Limb (tissue), 2 donors: Measurements from ENCODE around the gene TIMM21.
A peak's percentile ranks its signal among the peaks of the same experiment; 100 is the strongest.

Source experiments
- DNase-seq, 2 donors: peaks; one replicate each; pipeline ENCODE4 v3.0.0-alpha.2; 2016; ENCODE audit errors: extremely low spot score in 2 of 2

TIMM21 gene

GRCh38 chr18:74186661-74187060, 38.3 kb downstream of the TIMM21 start:
- DNase-seq = no peak

GRCh38 chr18:74190086-74190485, 41.8 kb downstream of the TIMM21 start:
- DNase-seq = no peak

DNA sequence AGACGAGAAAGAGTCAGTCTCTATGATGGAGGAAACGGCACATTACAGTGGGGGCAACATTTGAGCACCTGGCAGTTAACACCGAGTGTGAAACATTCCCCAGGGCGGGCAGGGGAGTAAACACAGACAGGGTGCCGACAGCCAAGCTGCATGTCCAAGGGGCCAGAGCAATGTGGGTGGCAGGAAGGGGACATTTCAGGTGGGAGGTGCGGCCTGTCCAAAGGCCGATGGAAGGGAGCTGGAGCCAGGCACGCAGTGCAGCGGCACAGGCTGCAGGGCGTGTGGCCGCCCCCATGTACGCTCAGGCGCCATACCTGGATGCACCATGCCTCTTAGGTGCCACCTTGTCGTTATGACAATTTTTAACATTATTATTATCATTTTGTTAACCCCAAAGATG, 43.3 kb downstream of the TIMM21 start:
- DNase-seq = no peak

GRCh38 chr18:74194691-74195090, 46.4 kb downstream of the TIMM21 start:
- no peak for DNase-seq

DNA sequence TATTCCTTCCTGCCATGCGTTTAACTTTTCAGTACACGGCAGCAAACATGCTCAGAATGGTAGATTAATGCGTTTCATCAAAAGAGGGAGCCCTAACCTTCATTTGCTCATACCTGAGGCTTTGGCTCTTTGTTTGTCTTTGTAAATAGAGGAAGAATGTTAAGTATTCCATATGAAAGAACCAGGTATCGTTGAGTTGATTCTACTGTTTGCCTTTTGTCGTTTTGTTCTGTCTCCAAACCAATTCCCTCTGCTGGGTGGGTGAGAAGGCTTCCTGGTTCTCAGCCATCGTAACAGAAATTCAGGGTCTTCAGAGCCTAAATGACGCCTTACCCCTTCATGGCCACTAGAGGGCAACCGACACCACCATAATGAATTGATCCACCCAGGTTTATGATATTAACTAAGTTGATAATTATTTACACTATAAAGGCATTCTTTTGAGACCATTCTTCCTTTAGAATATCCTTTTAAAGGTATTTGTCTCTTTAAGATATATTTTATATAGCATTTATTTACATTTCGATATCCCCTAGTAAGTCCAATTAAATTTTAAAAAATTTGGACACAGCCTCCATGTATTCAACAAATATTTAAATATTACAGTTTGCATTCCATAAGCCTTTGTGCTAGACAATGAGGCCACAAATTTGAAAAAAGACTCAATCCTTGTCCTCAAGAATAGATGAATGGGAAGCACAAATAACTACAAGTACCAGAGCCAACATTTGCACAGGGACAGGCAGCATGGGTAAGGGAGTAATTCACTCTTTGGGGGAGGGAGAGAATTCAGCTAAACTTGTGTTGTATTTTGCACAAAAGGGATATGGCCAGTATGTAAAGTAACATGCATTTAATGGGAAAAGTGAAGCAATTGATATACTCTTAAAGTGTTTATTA, 48.1 kb downstream of the TIMM21 start:
- peak; percentile 53 to 78 for DNase-seq

- DNase-seq = no peak
These were observed 49.5 kb downstream of the TIMM21 start for GRCh38 chr18:74197705-74198341.

GRCh38 chr18:74198453-74198852, 50.1 kb downstream of the TIMM21 start:
- DNase-seq = no peak

GRCh38 chr18:74200780-74201179, 52.5 kb downstream of the TIMM21 start:
- DNase-seq = no peak

DNA sequence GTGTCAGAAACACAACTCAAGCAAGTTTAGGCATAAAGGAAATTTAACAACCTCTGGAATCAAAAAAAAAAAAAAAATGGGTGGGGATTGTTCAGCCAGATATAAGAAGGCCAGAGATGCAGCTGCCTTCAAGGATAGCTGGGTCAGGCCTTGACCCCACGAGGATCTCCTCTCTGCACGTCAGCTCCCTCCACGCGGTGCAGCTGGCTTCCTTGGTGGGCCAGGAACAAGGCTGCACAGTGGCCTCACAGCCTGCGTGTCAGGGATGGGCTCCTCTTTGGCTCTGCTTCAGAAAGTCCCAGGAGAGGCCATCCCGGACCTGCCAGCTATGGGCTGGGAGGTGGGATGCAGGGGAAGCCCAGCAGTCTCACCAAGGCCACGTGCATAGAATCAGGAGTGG, 55.5 kb downstream of the TIMM21 start:
- DNase-seq = no peak

DNA sequence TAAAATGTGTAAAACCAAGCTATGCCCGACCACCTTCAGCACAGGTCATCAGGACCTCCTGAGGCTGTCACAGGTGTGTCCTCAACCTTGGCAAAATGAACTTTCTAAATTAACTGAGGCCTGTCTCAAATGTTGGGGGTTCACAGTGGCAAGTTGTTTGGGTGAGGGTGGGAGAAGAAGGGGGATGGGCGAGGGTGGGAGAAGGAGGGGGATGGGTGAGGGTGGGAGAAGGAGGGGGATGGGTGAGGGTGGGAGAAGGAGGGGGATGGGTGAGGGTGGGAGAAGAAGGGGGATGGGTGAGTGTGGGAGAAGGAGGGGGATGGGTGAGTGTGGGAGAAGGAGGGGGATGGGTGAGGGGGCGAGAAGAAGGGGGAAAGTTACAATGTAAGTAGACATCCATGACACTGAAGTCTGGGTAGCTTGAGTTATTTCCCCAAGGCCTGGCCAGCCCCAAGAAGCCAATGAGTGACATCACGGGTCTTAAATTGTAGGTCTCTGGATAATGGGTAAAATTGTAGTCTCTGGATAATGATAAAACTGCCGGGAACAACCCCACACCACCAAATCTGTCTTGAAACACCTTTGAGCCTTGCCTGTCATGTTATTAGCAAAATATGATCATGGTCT, 56.3 kb downstream of the TIMM21 start:
- no peak for DNase-seq
